ENCODE data around the gene SLC26A9.

SLC26A9 gene, protein sequence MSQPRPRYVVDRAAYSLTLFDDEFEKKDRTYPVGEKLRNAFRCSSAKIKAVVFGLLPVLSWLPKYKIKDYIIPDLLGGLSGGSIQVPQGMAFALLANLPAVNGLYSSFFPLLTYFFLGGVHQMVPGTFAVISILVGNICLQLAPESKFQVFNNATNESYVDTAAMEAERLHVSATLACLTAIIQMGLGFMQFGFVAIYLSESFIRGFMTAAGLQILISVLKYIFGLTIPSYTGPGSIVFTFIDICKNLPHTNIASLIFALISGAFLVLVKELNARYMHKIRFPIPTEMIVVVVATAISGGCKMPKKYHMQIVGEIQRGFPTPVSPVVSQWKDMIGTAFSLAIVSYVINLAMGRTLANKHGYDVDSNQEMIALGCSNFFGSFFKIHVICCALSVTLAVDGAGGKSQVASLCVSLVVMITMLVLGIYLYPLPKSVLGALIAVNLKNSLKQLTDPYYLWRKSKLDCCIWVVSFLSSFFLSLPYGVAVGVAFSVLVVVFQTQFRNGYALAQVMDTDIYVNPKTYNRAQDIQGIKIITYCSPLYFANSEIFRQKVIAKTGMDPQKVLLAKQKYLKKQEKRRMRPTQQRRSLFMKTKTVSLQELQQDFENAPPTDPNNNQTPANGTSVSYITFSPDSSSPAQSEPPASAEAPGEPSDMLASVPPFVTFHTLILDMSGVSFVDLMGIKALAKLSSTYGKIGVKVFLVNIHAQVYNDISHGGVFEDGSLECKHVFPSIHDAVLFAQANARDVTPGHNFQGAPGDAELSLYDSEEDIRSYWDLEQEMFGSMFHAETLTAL

GRCh38 chr1:205943245-205943644, at the start of gene SLC26A9:
SLC26A9 (minus strand) TSS chr1:205943456; CDS start chr1:205935820, 7,636 bp downstream.
- DNase-seq: no peak

DNA sequence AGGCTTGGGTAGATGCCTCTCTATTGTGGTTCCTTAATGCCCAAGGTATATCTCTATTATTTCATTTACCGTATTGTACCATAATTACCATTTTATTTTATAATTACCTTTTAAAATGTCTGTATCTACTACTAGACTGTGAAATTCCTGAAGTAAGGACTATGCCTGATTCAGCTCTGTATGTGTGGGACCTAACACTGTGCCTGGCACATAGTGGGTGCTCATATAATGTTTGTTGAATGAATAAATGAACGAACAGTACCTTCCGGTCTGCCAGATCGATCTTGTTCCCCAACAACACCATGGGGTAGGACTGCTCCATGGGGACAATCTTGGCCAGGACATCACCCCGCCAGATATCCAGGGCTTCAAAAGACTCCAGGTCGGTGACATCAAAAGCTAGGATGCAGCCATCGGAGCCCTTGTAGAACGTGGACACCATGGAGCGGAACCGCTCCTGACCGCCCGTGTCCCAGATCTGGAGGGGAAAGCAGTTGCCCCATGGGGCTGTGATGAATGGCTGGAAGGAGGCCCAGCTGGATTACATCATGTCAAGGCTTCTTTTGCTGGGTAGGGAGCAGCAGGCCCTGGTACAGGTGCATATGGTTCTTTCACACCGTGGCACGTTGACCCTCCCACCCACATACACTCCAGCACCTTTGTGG, 49.1 kb upstream of the SLC26A9 start:
- DNase-seq: no peak

- no peak for DNase-seq
These were observed 48.0 kb upstream of the SLC26A9 start for GRCh38 chr1:205991237-205991636.

DNA sequence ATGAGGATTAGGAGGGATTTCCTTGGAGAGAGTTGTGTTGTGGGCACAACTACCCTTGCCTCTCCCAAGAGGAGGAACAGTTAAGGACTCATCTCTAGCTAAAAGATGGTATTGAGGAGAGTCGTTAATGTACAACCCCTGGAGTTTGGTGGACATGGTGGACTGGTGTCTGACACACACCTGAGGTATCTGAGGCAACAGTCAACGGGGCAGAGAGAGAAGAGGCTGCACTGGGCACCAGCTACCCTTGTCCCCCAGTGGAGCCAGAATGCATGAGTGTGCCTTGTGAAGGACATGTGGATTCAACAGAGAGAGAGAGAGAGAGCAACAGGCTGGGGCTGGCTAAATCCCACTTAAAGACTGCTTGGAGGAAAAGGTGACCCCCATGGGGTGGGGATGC, 47.0 kb upstream of the SLC26A9 start:
- no peak for DNase-seq

DNA sequence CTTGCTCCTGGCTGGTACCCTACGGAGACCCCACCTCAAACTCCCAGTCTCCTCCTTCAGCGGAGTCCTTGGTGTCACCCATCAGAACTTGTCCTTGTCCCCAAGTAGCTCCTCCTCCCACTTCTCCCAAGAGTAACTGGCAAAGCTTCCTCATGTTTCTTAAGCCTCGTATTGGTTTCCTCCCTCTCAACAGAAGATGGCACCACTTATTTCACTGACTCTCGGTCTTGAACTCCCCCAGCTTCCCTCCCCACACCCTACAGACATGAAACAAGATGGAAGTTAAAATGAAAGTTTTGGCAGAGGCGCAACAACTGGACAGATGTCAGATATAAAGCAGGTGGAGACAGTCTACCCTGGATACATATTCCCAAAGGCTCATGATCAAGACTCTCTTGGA, 46.5 kb upstream of the SLC26A9 start:
- no peak for DNase-seq

GRCh38 chr1:205988585-205988995, 45.3 kb upstream of the SLC26A9 start:
- DNase-seq: no peak

- no peak for DNase-seq
These were observed 43.6 kb upstream of the SLC26A9 start for GRCh38 chr1:205986861-205987260.

DNA sequence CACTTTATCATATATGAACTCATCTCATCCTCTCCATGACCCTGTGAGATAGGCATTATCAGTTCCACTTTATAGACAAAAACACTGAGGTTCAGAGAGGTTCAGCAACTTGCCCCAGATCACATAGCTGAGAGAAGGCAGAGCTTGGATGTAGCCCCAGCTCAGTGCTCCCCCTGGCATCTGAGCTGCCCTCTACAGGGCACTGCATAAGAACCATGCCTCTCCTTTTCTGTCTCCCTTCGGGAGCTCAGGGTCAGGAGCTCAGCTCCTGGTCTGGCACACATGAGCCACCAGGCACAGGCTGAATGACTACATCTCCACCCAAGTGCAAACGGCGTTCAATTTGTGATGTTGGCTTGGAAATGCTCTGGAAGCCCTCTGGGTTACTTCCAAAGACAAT, 43.0 kb upstream of the SLC26A9 start:
- no peak for DNase-seq

DNA sequence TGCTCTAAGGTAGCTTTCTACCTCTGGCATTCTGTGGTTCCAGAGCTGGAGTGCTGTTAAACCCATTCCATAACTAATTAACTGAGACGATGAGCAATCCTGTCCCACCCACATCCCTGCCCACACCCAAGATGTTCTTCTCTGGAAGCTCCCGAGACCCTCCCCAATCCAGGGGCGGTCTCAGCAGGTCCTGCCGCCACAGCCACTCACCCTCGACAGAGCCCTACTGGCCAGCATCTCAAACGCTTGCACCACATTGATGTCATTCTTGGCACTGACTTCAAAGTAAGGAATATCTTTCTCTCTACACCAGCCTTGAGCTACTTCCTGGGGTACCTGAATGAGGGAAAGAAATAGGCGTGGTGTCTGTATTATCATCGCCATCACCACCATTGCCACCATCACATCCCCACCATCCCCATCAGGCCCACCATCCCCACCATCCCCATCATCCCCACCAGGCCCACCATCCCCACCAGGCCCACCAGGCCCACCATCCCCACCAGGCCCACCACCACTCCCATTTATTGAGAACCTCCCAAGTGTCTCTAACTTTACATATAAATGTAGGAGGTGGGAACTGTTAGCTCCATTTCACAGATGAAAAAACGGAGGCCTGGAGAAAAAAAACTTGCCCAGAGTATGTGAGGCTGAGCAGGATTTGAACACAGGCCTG, 42.2 kb upstream of the SLC26A9 start:
- no peak for DNase-seq

DNA sequence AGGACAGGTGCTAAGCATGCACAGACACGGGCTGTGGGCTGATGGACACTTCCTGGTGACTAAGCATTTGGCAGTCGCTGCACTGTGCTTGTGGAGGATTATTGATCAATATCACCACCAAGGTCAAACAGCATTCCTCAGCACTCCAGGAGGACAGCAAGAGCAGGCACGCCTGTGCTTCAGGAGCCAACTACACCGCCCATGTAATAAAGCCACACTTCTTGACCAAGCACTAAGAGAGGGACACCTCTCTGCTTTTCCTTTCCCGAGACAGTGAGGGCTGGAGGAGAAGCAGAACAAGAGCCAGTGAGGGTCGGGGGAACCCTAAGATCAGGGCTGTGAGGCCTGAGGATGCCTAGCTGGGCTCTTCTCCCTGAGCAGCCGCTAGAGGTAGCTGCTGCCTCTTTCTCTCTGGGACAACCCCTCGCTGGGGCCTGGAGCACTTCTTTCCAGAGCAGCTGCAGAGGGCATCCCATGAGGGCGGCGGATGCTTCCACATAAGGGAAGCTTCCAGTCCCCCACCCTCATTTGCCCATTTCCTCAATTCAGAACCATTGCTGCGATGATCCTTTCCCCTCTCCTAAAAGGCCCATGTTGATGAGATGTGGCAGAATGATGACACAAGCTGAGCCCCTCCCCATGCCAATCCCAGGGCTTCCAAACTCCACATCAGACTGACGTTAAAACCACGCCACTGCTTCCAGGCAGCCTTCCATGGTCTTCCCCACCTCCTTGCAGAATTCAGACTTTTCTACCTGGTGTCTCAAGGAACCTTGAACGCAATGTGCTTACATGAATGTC, 40.9 kb upstream of the SLC26A9 start:
- DNase-seq: no peak

DNA sequence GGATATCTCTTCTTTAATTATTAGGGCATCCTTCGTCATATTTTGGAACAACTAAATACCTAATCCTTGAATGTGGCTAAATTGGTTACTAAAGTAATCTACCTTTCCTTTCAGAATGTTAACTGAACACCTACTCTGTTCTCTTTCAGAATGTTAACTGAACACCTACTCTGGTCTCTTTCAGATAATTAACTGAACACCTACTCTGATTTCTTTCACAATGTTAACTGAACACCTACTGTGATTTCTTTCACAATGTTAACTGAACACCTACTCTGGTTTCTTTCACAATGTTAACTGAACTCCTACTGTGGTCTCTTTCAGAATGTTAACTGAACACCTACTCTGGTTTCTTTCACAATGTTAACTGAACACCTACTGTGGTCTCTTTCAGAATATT, 38.0 kb upstream of the SLC26A9 start:
- no peak for DNase-seq

- no peak for DNase-seq
These were observed 37.1 kb upstream of the SLC26A9 start for GRCh38 chr1:205980237-205980870.

GRCh38 chr1:205979301-205979700, 36.0 kb upstream of the SLC26A9 start:
- no peak for DNase-seq

- DNase-seq: no peak
These were observed 35.4 kb upstream of the SLC26A9 start for GRCh38 chr1:205978676-205979075.

DNA sequence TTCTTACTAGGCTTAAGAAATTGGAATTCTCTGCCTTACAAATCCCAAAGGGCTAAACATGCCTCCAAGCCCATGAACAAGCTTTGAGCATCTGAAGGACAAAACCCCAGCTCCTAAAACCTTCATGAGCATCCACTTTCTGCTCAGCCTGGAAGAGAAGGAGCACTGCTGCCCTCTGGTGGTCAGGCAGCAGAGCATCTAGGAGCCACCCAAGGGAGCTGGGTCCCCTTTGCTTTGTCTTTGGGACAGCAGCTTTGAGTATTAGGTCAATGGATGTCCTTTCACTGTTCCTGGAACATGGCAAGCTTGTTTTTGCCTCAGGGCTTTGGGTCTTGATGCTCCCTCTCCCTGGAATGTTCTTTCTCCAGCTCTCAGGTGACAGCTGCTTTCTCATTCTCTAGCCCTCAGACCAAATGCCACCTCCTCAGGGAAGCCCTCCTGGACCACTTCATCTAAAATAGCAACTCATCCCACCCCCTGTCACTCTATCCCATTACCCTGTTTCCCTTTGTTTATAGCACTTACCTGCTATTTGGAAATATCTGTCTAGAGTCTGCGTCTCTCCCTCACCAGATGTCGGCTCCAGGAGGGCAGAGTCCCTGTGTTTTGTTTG, 34.3 kb upstream of the SLC26A9 start:
- DNase-seq: peak; percentile 53

DNA sequence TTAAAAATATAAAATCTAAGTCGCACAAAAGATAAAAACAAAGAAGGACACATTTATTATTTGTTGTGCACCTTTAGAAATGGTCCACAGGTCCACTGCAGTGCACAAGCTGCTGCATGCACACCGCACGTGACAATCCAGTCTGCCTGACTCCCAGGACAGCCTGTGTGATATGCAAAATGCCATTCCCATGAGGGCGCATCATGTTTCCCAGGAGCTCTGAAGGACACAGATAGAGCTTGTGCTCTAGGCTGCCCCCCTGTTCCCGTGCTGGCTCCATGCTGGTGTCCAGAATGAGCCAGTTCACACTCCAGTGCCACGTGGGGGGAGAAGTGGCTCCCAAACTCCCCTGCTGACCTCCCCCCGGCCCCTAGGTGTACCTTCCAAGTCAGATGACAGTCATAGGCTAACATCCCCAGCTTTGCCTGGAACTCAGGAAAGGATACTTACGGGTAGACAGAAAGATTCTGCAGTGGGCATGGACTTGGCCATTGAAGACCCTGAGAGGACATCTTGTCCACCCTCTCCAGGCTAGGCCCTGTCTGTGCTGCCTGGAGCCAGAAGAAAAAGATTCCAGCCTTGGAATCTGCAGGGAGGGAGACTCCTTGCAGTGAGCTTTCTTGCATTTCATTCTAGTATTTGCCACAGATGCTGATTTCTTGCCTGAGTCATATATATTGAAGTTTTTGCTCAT, 33.6 kb upstream of the SLC26A9 start:
- DNase-seq: no peak

GRCh38 chr1:205976036-205976435, 32.8 kb upstream of the SLC26A9 start:
- DNase-seq: no peak

DNA sequence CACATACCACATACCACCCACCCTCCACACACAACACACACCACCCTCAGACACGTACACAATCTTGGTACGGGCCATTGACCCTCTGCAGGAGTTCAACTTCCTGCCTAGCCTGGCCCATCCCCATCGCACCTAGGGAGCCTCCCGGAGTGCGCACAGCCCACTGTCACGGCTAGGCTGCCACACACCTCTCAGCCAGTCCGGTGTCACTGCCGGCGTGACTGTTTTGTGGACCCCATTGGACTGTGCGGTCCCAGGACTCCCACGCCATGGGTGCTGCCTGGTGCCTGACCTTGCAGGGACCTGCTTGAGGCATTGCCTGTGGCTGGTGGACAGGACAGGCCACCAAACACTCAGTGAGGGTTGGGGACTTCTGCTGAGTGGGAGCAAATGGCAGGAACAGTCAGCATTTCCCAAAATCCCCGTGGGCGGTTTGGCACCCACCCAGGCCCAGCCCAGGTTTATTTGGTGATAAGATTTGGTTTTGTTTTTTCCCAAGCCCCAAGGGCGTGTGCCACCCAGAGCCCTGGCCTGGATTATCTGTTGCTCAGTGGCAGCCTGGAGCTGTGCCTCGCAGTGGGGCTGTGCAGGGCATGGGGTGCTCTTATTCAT, 32.2 kb upstream of the SLC26A9 start:
- no peak for DNase-seq

DNA sequence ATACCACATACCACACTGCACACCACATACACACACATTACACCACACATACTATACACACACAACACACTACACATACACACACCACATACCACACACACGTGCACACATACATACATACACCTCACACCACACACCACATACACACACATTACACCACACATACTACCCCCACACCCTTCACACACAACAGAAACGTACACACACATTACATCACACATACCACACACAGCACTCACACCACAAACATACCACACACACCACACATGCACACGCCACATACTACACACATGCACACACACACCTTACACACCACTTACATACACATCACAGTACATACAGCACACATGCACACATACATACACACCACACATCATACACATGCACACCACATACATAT, 31.5 kb upstream of the SLC26A9 start:
- DNase-seq: no peak
